BLaER1 treated with 17β-estradiol and CSF1 and Interleukin-3, amounts not matched to agents 10 nM and 100 nM (cell line): Measurements from ENCODE around the gene TMEM238L.

Source experiments
- H3K27ac ChIP-seq, 11 experiments: shearing (Covaris generic); formaldehyde crosslinking; 2 replicates each; pipeline ENCODE4 v1.8.1; 2022
- H3K27me3 ChIP-seq, 11 experiments: shearing (Covaris generic); formaldehyde crosslinking; 2 replicates each; pipeline ENCODE4 v1.8.1; 2022
- H3K36me3 ChIP-seq, 11 experiments: shearing (Covaris generic); formaldehyde crosslinking; 2 replicates each; pipeline ENCODE4 v1.8.1; 2022
- H3K4me1 ChIP-seq, 10 experiments: shearing (Covaris generic); formaldehyde crosslinking; 2 replicates each; pipeline ENCODE4 v1.8.1; 2022
- H3K4me2 ChIP-seq, 11 experiments: shearing (Covaris generic); formaldehyde crosslinking; 2 replicates each; pipeline ENCODE4 v1.8.1; 2022
- H3K4me3 ChIP-seq, 10 experiments: shearing (Covaris generic); formaldehyde crosslinking; 2 replicates each; pipeline ENCODE4 v1.8.1; 2022
- H3K9ac ChIP-seq, 11 experiments: shearing (Covaris generic); formaldehyde crosslinking; 2 replicates each; pipeline ENCODE4 v1.8.1; 2022
- H3K9me3 ChIP-seq, 11 experiments: shearing (Covaris generic); formaldehyde crosslinking; replicated peaks in 1 of 11; 2 replicates each; pipeline ENCODE4 v1.8.1; 2022
- H4K20me1 ChIP-seq, 11 experiments: shearing (Covaris generic); formaldehyde crosslinking; 2 replicates each; pipeline ENCODE4 v1.8.1; 2022
- Cebpa-rat ChIP-seq, 11 experiments: shearing (Covaris generic); IDR thresholded peaks; 2 replicates each; pipeline ENCODE4 v1.8.1; 2022

Gene TMEM238L

DNA sequence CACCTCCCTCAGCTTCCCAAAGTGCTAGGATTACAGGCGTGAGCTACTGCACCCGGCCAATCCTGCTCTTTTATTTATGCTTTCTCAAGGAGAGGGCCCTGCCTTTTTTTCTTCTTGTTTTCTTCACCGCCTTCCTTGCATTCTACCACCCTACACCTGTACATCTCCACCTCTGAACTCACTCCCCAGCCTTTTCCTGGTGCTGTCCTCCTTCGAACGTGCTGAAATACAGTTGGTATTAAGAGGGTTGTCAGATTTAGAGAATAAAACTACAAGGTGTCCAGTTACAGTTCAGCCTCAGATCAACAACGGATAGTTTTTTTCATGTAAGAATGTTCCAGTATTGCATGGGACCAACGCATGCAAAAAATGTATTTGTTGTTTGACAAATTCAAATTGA is 32.2 kb upstream of the TMEM238L start:
- Histone ChIP-seq H4K20me1 (no peaks in the 10 kb centered on the region), H3K4me3 (no peak overlapping the region), H3K4me1 (no peaks in the 10 kb centered on the region), H3K9me3 (no peaks in the 10 kb centered on the region), H3K27ac (no peak overlapping the region), H3K36me3 (no peaks in the 10 kb centered on the region), H3K27me3 (no peaks in the 10 kb centered on the region), H3K4me2 (no peak overlapping the region), H3K9ac (no peak overlapping the region)
- TF ChIP-seq Cebpa-rat (IDR thresholded peaks at IDR 0.05): no peak

DNA sequence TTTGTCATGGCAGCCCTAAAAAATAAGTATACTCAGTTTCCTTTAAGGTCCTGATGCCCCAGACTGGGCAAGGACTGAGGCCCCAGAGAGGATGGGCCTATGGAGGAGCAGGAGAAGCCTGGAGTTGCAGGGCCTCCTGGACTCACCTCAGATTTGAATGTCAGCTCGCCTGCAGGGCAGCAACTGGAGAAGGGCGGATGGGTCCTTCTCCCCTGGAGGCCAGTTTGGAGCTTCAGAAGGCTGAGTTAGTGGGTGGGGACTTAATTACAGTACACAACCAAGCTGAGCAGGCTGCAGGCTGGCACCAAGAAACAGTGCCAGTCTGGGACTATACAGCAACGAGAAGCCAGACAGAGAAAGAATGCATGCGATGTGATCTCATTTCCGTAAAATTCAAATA is 27.8 kb upstream of the TMEM238L start:
- H3K36me3 ChIP-seq: no peaks in the 10 kb centered on the region
- no peaks in the 10 kb centered on the region for H3K9me3 ChIP-seq
- H3K4me2 ChIP-seq: no peak overlapping the region
- H3K4me3 ChIP-seq: no peak overlapping the region
- H4K20me1 ChIP-seq: no peaks in the 10 kb centered on the region
- no peaks in the 10 kb centered on the region for H3K4me1 ChIP-seq
- no peak for TF ChIP-seq Cebpa-rat (IDR thresholded peaks at IDR 0.05)
- no peak overlapping the region for H3K9ac ChIP-seq
- no peak overlapping the region for H3K27ac ChIP-seq
- no peaks in the 10 kb centered on the region for H3K27me3 ChIP-seq

DNA sequence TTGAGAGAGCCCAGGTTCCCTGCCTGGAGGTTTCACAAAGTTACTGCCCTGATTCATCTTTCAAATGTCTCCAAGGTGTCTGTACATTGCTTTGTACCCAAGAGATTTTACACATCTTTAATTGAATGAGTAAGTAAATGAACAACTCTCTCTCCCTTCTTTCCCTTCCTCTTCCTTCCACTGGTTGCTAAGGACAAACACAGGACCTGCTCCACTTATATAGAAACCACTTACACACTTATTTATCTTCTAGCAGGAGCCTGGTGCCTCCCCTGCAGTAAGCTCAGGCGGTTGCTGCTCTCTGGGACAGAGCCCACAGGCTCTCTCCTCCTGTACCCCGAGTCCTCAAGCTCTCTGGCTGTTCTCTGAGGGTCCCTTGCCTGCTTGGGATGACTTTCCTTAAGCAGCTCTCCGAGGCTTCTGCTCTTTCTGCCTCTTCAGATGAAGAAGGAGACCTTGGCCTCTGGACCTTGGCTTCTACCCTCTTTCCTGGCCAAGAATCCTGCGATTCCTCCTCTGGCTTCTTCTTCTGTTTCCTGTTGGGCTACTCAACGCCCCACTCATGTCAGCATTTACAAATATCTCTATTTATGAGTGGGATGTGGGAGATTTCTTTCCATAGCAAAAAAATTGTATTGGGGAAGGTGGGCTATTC is 24.1 kb upstream of the TMEM238L start:
- no peak overlapping the region for H3K4me2 ChIP-seq

GRCh38 chr17:10824874-10825273 is 21.0 kb upstream of the TMEM238L start:
- TF ChIP-seq Cebpa-rat (IDR thresholded peaks at IDR 0.05): no peak
- H3K9ac ChIP-seq: no peak overlapping the region
- H3K9me3 ChIP-seq: no peaks in the 10 kb centered on the region

More for the DNA sequence above, 24.1 kb upstream of the TMEM238L start:
- Histone ChIP-seq H3K36me3 (no peaks in the 10 kb centered on the region), H3K27ac (no peak overlapping the region), H3K4me1 (no peaks in the 10 kb centered on the region), H3K4me3 (no peak overlapping the region), H3K27me3 (no peaks in the 10 kb centered on the region), H3K9ac (no peak overlapping the region), H4K20me1 (no peaks in the 10 kb centered on the region), H3K9me3 (no peaks in the 10 kb centered on the region)
- TF ChIP-seq Cebpa-rat (IDR thresholded peaks at IDR 0.05): no peak

GRCh38 chr17:10821770-10822169 is 17.9 kb upstream of the TMEM238L start:
- Histone ChIP-seq H4K20me1 (no peaks in the 10 kb centered on the region), H3K27me3 (no peaks in the 10 kb centered on the region), H3K27ac (no peak overlapping the region), H3K9me3 (no peaks in the 10 kb centered on the region), H3K4me1 (no peaks in the 10 kb centered on the region), H3K9ac (no peak overlapping the region), H3K4me3 (no peak overlapping the region), H3K4me2 (no peak overlapping the region), H3K36me3 (no peaks in the 10 kb centered on the region)
- TF ChIP-seq Cebpa-rat (IDR thresholded peaks at IDR 0.05): no peak

More at GRCh38 chr17:10824874-10825273, 21.0 kb upstream of the TMEM238L start:
- Histone ChIP-seq H3K27ac (no peak overlapping the region), H3K27me3 (no peaks in the 10 kb centered on the region), H3K4me1 (no peaks in the 10 kb centered on the region), H3K4me2 (no peak overlapping the region), H4K20me1 (no peaks in the 10 kb centered on the region), H3K36me3 (no peaks in the 10 kb centered on the region), H3K4me3 (no peak overlapping the region)

DNA sequence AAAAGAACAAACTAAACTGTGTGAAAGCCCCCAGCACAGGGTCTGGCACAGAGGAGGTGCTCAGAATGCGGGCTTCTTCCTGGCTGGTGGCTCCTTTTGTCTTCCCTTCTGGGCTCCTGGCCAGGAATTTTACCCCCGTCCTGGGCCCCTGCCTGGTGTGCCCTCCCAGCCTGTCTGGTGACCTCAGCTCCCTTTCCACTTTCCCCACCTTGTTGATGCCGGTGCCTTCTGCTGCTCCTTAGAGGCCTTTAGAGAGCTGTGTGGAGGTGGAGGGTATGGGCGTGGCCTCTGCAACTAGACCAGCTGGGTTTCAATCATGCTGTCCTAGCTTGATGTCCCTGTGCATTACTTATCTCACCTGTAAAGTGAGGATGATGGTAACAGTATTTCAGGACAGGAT is 17.2 kb upstream of the TMEM238L start:
- H3K27ac ChIP-seq: no peak overlapping the region
- no peak for TF ChIP-seq Cebpa-rat (IDR thresholded peaks at IDR 0.05)
- no peaks in the 10 kb centered on the region for H3K36me3 ChIP-seq
- no peaks in the 10 kb centered on the region for H4K20me1 ChIP-seq
- H3K9me3 ChIP-seq: no peaks in the 10 kb centered on the region
- no peaks in the 10 kb centered on the region for H3K4me1 ChIP-seq
- no peaks in the 10 kb centered on the region for H3K27me3 ChIP-seq
- H3K4me2 ChIP-seq: no peak overlapping the region
- H3K9ac ChIP-seq: no peak overlapping the region
- no peak overlapping the region for H3K4me3 ChIP-seq

GRCh38 chr17:10815319-10815718 is 11.4 kb upstream of the TMEM238L start:
- H3K4me2 ChIP-seq: no peak overlapping the region
- H3K27ac ChIP-seq: no peak overlapping the region
- no peak overlapping the region for H3K9ac ChIP-seq
- no peaks in the 10 kb centered on the region for H3K4me1 ChIP-seq
- H3K27me3 ChIP-seq: no peaks in the 10 kb centered on the region
- H3K36me3 ChIP-seq: no peaks in the 10 kb centered on the region
- no peaks in the 10 kb centered on the region for H4K20me1 ChIP-seq
- no peak overlapping the region for H3K4me3 ChIP-seq
- no peak for TF ChIP-seq Cebpa-rat (IDR thresholded peaks at IDR 0.05)
- H3K9me3 ChIP-seq: no peaks in the 10 kb centered on the region

DNA sequence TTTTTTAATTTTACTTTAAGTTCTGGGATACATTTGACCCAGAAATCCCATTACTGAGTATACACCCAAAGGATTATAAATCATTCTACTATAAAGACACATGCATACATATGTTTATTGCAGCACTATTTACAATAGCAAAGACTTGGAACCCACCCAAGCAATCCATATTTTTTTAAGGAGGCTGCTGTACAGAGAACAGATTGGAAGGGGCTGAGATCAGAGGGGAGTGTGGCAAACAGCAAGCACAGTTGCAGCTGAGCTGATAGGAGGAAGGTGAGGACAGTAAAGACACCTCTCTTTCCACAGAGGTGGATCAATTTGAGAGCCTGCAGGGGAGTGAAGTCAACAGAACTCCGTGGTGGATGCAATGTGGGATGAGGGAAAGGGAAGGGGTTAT is 10.2 kb upstream of the TMEM238L start:
- Histone ChIP-seq H3K9ac (no peak overlapping the region), H3K27ac (no peak overlapping the region), H3K4me2 (no peak overlapping the region), H4K20me1 (no peaks in the 10 kb centered on the region), H3K9me3 (no peaks in the 10 kb centered on the region), H3K4me1 (no peaks in the 10 kb centered on the region), H3K27me3 (no peaks in the 10 kb centered on the region), H3K36me3 (no peaks in the 10 kb centered on the region), H3K4me3 (no peak overlapping the region)
- no peak for TF ChIP-seq Cebpa-rat (IDR thresholded peaks at IDR 0.05)

DNA sequence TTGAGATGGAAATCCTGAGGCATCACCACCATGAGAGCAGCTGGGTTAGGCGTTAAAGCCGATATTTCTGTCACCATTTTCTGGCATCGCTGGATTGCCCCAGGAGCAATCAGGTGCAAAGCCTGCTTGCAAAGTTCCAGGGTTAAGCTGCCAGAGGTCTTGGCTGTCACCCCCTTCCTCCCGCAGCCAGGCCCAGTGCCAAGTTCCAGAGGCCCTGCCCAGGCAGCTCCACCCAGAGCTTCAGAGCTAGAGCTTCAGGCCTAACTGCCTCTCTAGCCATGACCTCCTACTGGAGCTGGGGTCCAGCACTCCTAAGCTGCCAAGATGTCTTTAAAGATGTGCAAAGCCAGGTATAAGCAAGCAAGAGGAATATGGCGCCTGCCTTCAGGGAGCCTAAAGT is 8.8 kb upstream of the TMEM238L start:
- Histone ChIP-seq H4K20me1 (no peaks in the 10 kb centered on the region), H3K9me3 (no peaks in the 10 kb centered on the region), H3K4me2 (no peak overlapping the region), H3K27me3 (no peaks in the 10 kb centered on the region), H3K9ac (no peak overlapping the region), H3K4me1 (no peaks in the 10 kb centered on the region), H3K36me3 (no peaks in the 10 kb centered on the region), H3K4me3 (no peak overlapping the region), H3K27ac (no peak overlapping the region)
- no peak for TF ChIP-seq Cebpa-rat (IDR thresholded peaks at IDR 0.05)

- Histone ChIP-seq H3K4me2 (no peak overlapping the region), H3K9ac (no peak overlapping the region), H3K27me3 (no peaks in the 10 kb centered on the region), H3K9me3 (no peaks in the 10 kb centered on the region), H4K20me1 (no peaks in the 10 kb centered on the region), H3K36me3 (no peaks in the 10 kb centered on the region), H3K27ac (no peak overlapping the region), H3K4me1 (no peaks in the 10 kb centered on the region), H3K4me3 (no peak overlapping the region)
- TF ChIP-seq Cebpa-rat (IDR thresholded peaks at IDR 0.05): no peak
Measured at GRCh38 chr17:10809605-10810004, 5.7 kb upstream of the TMEM238L start.
